IMR-90 (cell line): ENCODE data around the gene GSG1L. TPM values are rescaled to one million over a fixed set of nuclear protein-coding genes. Genes with fewer than 3 reads are reported as not detected.

Source experiments
- ATAC-seq: fragments of 200-7000 bp; cut with Tn5 transposase; 2 replicates; pipeline ENCODE4 v1.9.1; 2020; ENCODE audit warnings: low read depth, mild to moderate bottlenecking, moderate library complexity
- BruUV-seq: library from RNA; stranded (reverse); fragments of 400-500 nt; replicated peaks from 2 replicates; lab custom pipeline; 2021; lab: Mats Ljungman, UMichigan
- CTCF ChIA-PET: fragments of 300-600 bp; formaldehyde crosslinking; extraction: SDS; loops from one replicate; lab custom pipeline; 2021; ENCODE audit warnings: antibody characterized with exemption; lab: Yijun Ruan, JAX
- POLR2A ChIA-PET: fragments of 300-600 bp; sonication (Branson Sonifier 250); formaldehyde crosslinking; loops from one replicate; lab custom pipeline; 2022; ENCODE audit warnings: antibody characterized with exemption; ENCODE audit not compliant: unreplicated experiment; lab: Charles Lee
- DNase-seq: peaks from one replicate; pipeline ENCODE4 v3.0.0; 2013
- H2AFZ ChIP-seq: replicated peaks from 2 replicates; pipeline ENCODE3; 2013; ENCODE audit warnings: low read length, mild to moderate bottlenecking; ENCODE audit not compliant: poor library complexity
- H2AK5ac ChIP-seq: 2 replicates; pipeline ENCODE4 v1.6.1; 2013; ENCODE audit warnings: low read depth, low read length, inconsistent platforms
- H2AK9ac ChIP-seq: replicated peaks from 2 replicates; pipeline ENCODE3; 2013; ENCODE audit warnings: mild to moderate bottlenecking, low read depth, low read length, moderate library complexity; ENCODE audit not compliant: poor library complexity
- H2BK120ac ChIP-seq: 2 replicates; pipeline ENCODE4 v1.6.1; 2013; ENCODE audit warnings: low read depth, low read length, inconsistent platforms
- H2BK15ac ChIP-seq: 3 replicates; pipeline ENCODE4 v1.6.1; 2013; ENCODE audit warnings: low read depth, low read length, inconsistent platforms
- H2BK20ac ChIP-seq: 2 replicates; pipeline ENCODE4 v1.6.1; 2013; ENCODE audit warnings: low read depth, mild to moderate bottlenecking, inconsistent platforms, low read length, moderate library complexity
- H2BK5ac ChIP-seq: 2 replicates; pipeline ENCODE4 v1.6.1; 2013; ENCODE audit warnings: mild to moderate bottlenecking, low read depth, low read length, inconsistent platforms; ENCODE audit not compliant: poor library complexity, severe bottlenecking
- H3K14ac ChIP-seq: replicated peaks from 2 replicates; pipeline ENCODE4 v1.6.1; 2013; ENCODE audit warnings: low read depth, low read length, inconsistent platforms
- H3K18ac ChIP-seq: 2 replicates; pipeline ENCODE4 v1.6.1; 2013; ENCODE audit warnings: low read depth, low read length, control low read depth
- H3K23ac ChIP-seq: 2 replicates; pipeline ENCODE4 v1.6.1; 2013; ENCODE audit warnings: low read depth, low read length, inconsistent platforms
- H3K27ac ChIP-seq: 2 replicates; pipeline ENCODE4 v1.5.1; 2013; ENCODE audit warnings: mild to moderate bottlenecking, control low read depth, low read length; ENCODE audit not compliant: insufficient read depth
- H3K27me3 ChIP-seq: 2 replicates; pipeline ENCODE4 v1.6.1; 2013; ENCODE audit warnings: low read length; ENCODE audit not compliant: control insufficient read depth, insufficient read depth
- H3K36me3 ChIP-seq: 2 replicates; pipeline ENCODE4 v1.6.1; 2013; ENCODE audit warnings: low read length, mixed read lengths; ENCODE audit not compliant: control insufficient read depth, insufficient read depth
- H3K4ac ChIP-seq: 2 replicates; pipeline ENCODE4 v1.6.1; 2013; ENCODE audit warnings: low read depth, low read length, inconsistent platforms
- H3K4me1 ChIP-seq: 2 replicates; pipeline ENCODE4 v1.6.1; 2013; ENCODE audit warnings: low read length, mixed read lengths; ENCODE audit not compliant: control insufficient read depth, insufficient read depth
- H3K4me2 ChIP-seq: 2 replicates; pipeline ENCODE4 v1.6.1; 2013; ENCODE audit warnings: low read depth, mild to moderate bottlenecking, control low read depth, low read length, moderate library complexity
- H3K4me3 ChIP-seq: 2 replicates; pipeline ENCODE4 v1.5.1; 2013; ENCODE audit warnings: low read depth, mild to moderate bottlenecking, control low read depth, low read length, moderate library complexity; ENCODE audit not compliant: insufficient read depth
- H3K56ac ChIP-seq: 2 replicates; pipeline ENCODE4 v1.6.1; 2013; ENCODE audit warnings: low read length, inconsistent platforms; ENCODE audit not compliant: insufficient read depth; ENCODE audit errors: extremely low read depth
- H3K79me1 ChIP-seq, 2 experiments: 2 replicates each; pipeline ENCODE4 v1.6.1; 2013; ENCODE audit warnings: low read length in 2 of 2, inconsistent platforms in 1 of 2, low read depth in 1 of 2
- H3K9ac ChIP-seq: 2 replicates; pipeline ENCODE4 v1.6.1; 2013; ENCODE audit warnings: low read depth, low read length, control low read depth
- H3K9me1 ChIP-seq: 2 replicates; pipeline ENCODE4 v1.6.1; 2013; ENCODE audit warnings: low read length, inconsistent platforms; ENCODE audit not compliant: insufficient read depth
- H3K9me3 ChIP-seq: 2 replicates; pipeline ENCODE4 v1.6.1; 2013; ENCODE audit warnings: low read length; ENCODE audit not compliant: control insufficient read depth, insufficient read depth
- H4K20me1 ChIP-seq: 2 replicates; pipeline ENCODE4 v1.6.1; 2013; ENCODE audit warnings: low read length, inconsistent platforms; ENCODE audit not compliant: insufficient read depth
- H4K5ac ChIP-seq: 2 replicates; pipeline ENCODE4 v1.6.1; 2013; ENCODE audit warnings: mild to moderate bottlenecking, low read depth, low read length, control low read depth
- H4K8ac ChIP-seq, 2 experiments: 2 replicates each; pipeline ENCODE4 v1.6.1; 2013; ENCODE audit warnings: low read depth in 2 of 2, low read length in 2 of 2, control low read depth in 1 of 2, inconsistent platforms in 1 of 2
- H4K91ac ChIP-seq: 2 replicates; pipeline ENCODE4 v1.6.1; 2013; ENCODE audit warnings: low read depth, low read length, inconsistent platforms; ENCODE audit not compliant: insufficient read depth
- BHLHE40 ChIP-seq: fragments of 150-350 bp; IDR thresholded peaks from 2 replicates; pipeline ENCODE4 v1.6.1; 2016; ENCODE audit warnings: mild to moderate bottlenecking, low read depth, low read length
- CEBPB ChIP-seq: IDR thresholded peaks from 2 replicates; pipeline ENCODE4 v1.6.1; 2012; ENCODE audit warnings: low read depth, low read length, improper control_type of control experiment
- CHD1 ChIP-seq: IDR thresholded peaks from 2 replicates; pipeline ENCODE4 v1.6.1; 2012; ENCODE audit warnings: low read depth, low read length, improper control_type of control experiment
- MAFK ChIP-seq: IDR thresholded peaks from 2 replicates; pipeline ENCODE4 v1.6.1; 2012; ENCODE audit warnings: low read depth, low read length, improper control_type of control experiment
- MAZ ChIP-seq: IDR thresholded peaks from 2 replicates; pipeline ENCODE4 v1.6.1; 2012; ENCODE audit warnings: low read depth, mild to moderate bottlenecking, low read length, improper control_type of control experiment, moderate library complexity, borderline replicate concordance
- MXI1 ChIP-seq: IDR thresholded peaks from 2 replicates; pipeline ENCODE4 v1.6.1; 2012; ENCODE audit warnings: low read depth, mild to moderate bottlenecking, low read length, moderate library complexity, borderline replicate concordance
- NFE2L2 ChIP-seq: fragments of 150-350 bp; IDR thresholded peaks from 2 replicates; pipeline ENCODE4 v1.6.1; 2016; ENCODE audit warnings: low read depth, mild to moderate bottlenecking, low read length
- POLR2A ChIP-seq: IDR thresholded peaks from 2 replicates; pipeline ENCODE4 v1.6.1; 2012; ENCODE audit warnings: mild to moderate bottlenecking, low read depth, low read length
- USF2 ChIP-seq: fragments of 150-350 bp; IDR thresholded peaks from 2 replicates; pipeline ENCODE4 v1.6.1; 2017; ENCODE audit warnings: mild to moderate bottlenecking, antibody characterized with exemption, low read length, low read depth
- WGBS, 2 experiments: methylation state at CpG; one replicate each; pipeline versions ENCODE4 v1.1.5 to v1.1.7; 2013; ENCODE audit warnings: missing lambda C conversion rate in 2 of 2; ENCODE audit not compliant: insufficient read length in 1 of 2; ENCODE audit errors: extremely low coverage in 2 of 2; 5-methylcytosine and 5-hydroxymethylcytosine counted together
- dilution Hi-C: fragments of 300-500 bp; cut with HindIII; formaldehyde crosslinking; loops from one replicate; pipeline ENCODE4 v1.14.3; 2018; ENCODE audit warnings: low sequenced_read_pairs; ENCODE audit not compliant: unreplicated experiment
- in situ Hi-C: fragments of 300-500 bp; cut with MboI; formaldehyde crosslinking; loops from 3 replicates; pipeline ENCODE4 v1.14.3; 2019; ENCODE audit warnings: low sequenced_read_pairs, inconsistent platforms, mixed read lengths
- intact Hi-C: fragments of 100-400 bp; cut with micrococcal nuclease; formaldehyde crosslinking; loops from 2 replicates; pipeline ENCODE4 v1.10.0; 2022
- polyA plus RNA-seq, 3 experiments: library from polyadenylated mRNA; depleted of rRNA; stranded (reverse); fragments of >200 nt; gene quantifications; 2 replicates each; pipeline ENCODE4 v1.2.3, GENCODE V29; 2012; ENCODE audit warnings: low replicate concordance in 1 of 3
- total RNA-seq: library from RNA; depleted of rRNA; stranded (reverse); fragments of >200 nt; gene quantifications from 2 replicates; pipeline ENCODE4 v1.2.3, GENCODE V29; 2012
- TF ChIP-seq, protein P1 (sequence below): fragments of 150-350 bp; IDR thresholded peaks from 2 replicates; pipeline ENCODE4 v1.6.1; 2016; ENCODE audit warnings: low read depth, mild to moderate bottlenecking, low read length, moderate library complexity, borderline replicate concordance

GSG1L gene
- total and polyA plus RNA-seq, 2 of the 4 experiments (the other 2 are of a cell fraction), result not detected

- no peak overlapping the region for H3K27ac ChIP-seq
- H2BK20ac ChIP-seq, result no peak overlapping the region
- H2AK9ac ChIP-seq, result no peak overlapping the region
- H2AFZ ChIP-seq, result no peak overlapping the region
- H3K9ac ChIP-seq, result no peak overlapping the region
- H3K9me3 ChIP-seq, result no peaks in the 10 kb centered on the region
- H2BK15ac ChIP-seq, result no peak overlapping the region
- H4K5ac ChIP-seq, result no peak overlapping the region
- H2BK5ac ChIP-seq, result no peak overlapping the region
- no peaks in the 10 kb centered on the region for H3K9me1 ChIP-seq
- no peak overlapping the region for H3K4me2 ChIP-seq
- POLR2A ChIA-PET, result no interaction called here
- CTCF ChIA-PET, result no interaction called here
- H3K4ac ChIP-seq, result no peak overlapping the region
- H3K27me3 ChIP-seq, result peaks cover 28% of the 10 kb centered on the region
- H3K4me3 ChIP-seq, result no peak overlapping the region
- no peak overlapping the region for H3K18ac ChIP-seq
- H2BK120ac ChIP-seq, result no peak overlapping the region
- BruUV-seq, result no TSS peak
- H3K79me1 ChIP-seq, result no peaks in the 10 kb centered on the region
- H4K91ac ChIP-seq, result no peak overlapping the region
- ATAC-seq (no peak), DNase-seq (no peak)
- intact Hi-C loops, result no loop called here
- no peaks in the 10 kb centered on the region for H3K4me1 ChIP-seq
- in situ Hi-C loops, result no loop called here
- no peaks in the 10 kb centered on the region for H3K36me3 ChIP-seq
- dilution Hi-C loops, result no loop called here
- no peak overlapping the region for H3K56ac ChIP-seq
- no peak for TF ChIP-seq MAZ
- TF ChIP-seq MXI1, result no peak
- no peak for TF ChIP-seq BHLHE40
- no peak for TF ChIP-seq USF2
- no peak for TF ChIP-seq MAFK
- no peak for TF ChIP-seq POLR2A
- TF ChIP-seq, protein P1, sequence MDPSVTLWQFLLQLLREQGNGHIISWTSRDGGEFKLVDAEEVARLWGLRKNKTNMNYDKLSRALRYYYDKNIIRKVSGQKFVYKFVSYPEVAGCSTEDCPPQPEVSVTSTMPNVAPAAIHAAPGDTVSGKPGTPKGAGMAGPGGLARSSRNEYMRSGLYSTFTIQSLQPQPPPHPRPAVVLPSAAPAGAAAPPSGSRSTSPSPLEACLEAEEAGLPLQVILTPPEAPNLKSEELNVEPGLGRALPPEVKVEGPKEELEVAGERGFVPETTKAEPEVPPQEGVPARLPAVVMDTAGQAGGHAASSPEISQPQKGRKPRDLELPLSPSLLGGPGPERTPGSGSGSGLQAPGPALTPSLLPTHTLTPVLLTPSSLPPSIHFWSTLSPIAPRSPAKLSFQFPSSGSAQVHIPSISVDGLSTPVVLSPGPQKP, result no peak
- no peak for TF ChIP-seq CEBPB
- no peak for TF ChIP-seq CHD1
- TF ChIP-seq NFE2L2, result no peak
- WGBS, 2 experiments, result no CpG with 5 or more reads among the region's 7 CpGs
- H4K8ac ChIP-seq, result no peak overlapping the region
- H2AK5ac ChIP-seq, result no peak overlapping the region
- H3K23ac ChIP-seq, result no peak overlapping the region
- H4K20me1 ChIP-seq, result no peaks in the 10 kb centered on the region
- no peak overlapping the region for H3K14ac ChIP-seq
Observed at GRCh38 chr16:27822529-27822928, 241.0 kb downstream of the GSG1L start.
